Endothelial cell (in vitro differentiated cells): ENCODE results near the gene UBA3. TPM values are rescaled to one million over a fixed set of nuclear protein-coding genes. Genes with fewer than 3 reads are reported as not detected.

Experiments used
- DNase-seq: peaks from one replicate; pipeline ENCODE4 v3.0.0; 2021; ENCODE audit warnings: low spot score
- H3K27ac Mint-ChIP-seq: one replicate; pipeline ENCODE4 v1.8.0; 2021; ENCODE audit warnings: mixed read lengths, inconsistent platforms; ENCODE audit not compliant: unreplicated experiment
- H3K27me3 Mint-ChIP-seq: one replicate; pipeline ENCODE4 v1.8.0; 2021; ENCODE audit warnings: mild to moderate bottlenecking, moderate library complexity, mixed read lengths, inconsistent platforms; ENCODE audit not compliant: unreplicated experiment
- H3K36me3 Mint-ChIP-seq: one replicate; pipeline ENCODE4 v1.8.0; 2021; ENCODE audit warnings: mild to moderate bottlenecking, low read depth, mixed read lengths, inconsistent platforms; ENCODE audit not compliant: unreplicated experiment
- H3K4me1 Mint-ChIP-seq: one replicate; pipeline ENCODE4 v1.8.0; 2021; ENCODE audit warnings: mild to moderate bottlenecking, mixed read lengths, inconsistent platforms; ENCODE audit not compliant: unreplicated experiment
- H3K4me3 Mint-ChIP-seq: one replicate; pipeline ENCODE4 v1.8.0; 2021; ENCODE audit warnings: mild to moderate bottlenecking, mixed read lengths, inconsistent platforms; ENCODE audit not compliant: unreplicated experiment
- H3K9me3 Mint-ChIP-seq: one replicate; pipeline ENCODE4 v1.8.0; 2021; ENCODE audit warnings: mixed read lengths, inconsistent platforms; ENCODE audit not compliant: unreplicated experiment
- total RNA-seq: library from RNA; stranded (reverse); fragmentation: NEBNext Ultra II Directional; extraction: Animal tissue kit (Norgen Biotek cat#: 25700); gene quantifications from one replicate; pipeline ENCODE4 v1.2.1, GENCODE V29; 2021; ENCODE audit not compliant: unreplicated experiment
- TF ChIP-seq, protein P1 (sequence below): fragments of 200-600 bp; sonication (generic); IDR thresholded peaks from one replicate; pipeline ENCODE4 v1.5.0; 2021; ENCODE audit warnings: antibody characterized with exemption; ENCODE audit not compliant: unreplicated experiment

The UBA3 gene
- total RNA-seq, 1 donor from 2014 or later: 58.9 TPM

GRCh38 chr3:69104586-69104985, 24.4 kb upstream of the UBA3 start:
- no peak for DNase-seq
- no peaks in the 10 kb centered on the region for H3K9me3 Mint-ChIP-seq
- H3K36me3 Mint-ChIP-seq: peaks cover 9% of the 10 kb centered on the region
- no peak overlapping the region for H3K4me3 Mint-ChIP-seq
- H3K27ac Mint-ChIP-seq: no peak overlapping the region
- no peaks in the 10 kb centered on the region for H3K27me3 Mint-ChIP-seq
- TF ChIP-seq, protein P1, sequence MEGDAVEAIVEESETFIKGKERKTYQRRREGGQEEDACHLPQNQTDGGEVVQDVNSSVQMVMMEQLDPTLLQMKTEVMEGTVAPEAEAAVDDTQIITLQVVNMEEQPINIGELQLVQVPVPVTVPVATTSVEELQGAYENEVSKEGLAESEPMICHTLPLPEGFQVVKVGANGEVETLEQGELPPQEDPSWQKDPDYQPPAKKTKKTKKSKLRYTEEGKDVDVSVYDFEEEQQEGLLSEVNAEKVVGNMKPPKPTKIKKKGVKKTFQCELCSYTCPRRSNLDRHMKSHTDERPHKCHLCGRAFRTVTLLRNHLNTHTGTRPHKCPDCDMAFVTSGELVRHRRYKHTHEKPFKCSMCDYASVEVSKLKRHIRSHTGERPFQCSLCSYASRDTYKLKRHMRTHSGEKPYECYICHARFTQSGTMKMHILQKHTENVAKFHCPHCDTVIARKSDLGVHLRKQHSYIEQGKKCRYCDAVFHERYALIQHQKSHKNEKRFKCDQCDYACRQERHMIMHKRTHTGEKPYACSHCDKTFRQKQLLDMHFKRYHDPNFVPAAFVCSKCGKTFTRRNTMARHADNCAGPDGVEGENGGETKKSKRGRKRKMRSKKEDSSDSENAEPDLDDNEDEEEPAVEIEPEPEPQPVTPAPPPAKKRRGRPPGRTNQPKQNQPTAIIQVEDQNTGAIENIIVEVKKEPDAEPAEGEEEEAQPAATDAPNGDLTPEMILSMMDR: no peak
- peaks cover 20% of the 10 kb centered on the region for H3K4me1 Mint-ChIP-seq

DNA sequence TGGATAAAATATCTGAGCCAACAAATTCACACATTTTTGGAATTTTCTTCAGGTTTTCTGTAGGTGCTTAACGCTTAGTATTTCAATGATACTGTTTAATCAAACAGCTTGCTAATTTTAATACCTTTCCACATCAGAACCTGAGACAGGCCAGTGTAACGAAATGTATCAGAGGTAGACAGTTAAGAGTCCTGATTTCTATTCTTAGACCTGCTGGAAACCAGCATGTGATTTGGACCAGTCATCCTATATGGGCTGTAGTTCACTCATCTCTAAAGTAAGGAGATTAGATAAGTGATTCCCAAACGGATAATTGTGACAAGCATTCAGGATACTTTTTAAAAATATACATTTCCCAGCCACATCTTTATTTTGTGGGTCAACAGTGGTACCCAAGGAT, 23.0 kb upstream of the UBA3 start:
- TF ChIP-seq, protein P1: no peak
- no peak overlapping the region for H3K27ac Mint-ChIP-seq
- no peaks in the 10 kb centered on the region for H3K27me3 Mint-ChIP-seq
- DNase-seq: no peak
- no peak overlapping the region for H3K4me3 Mint-ChIP-seq
- no peaks in the 10 kb centered on the region for H3K9me3 Mint-ChIP-seq
- H3K36me3 Mint-ChIP-seq: peaks cover 9% of the 10 kb centered on the region
- peaks cover 14% of the 10 kb centered on the region for H3K4me1 Mint-ChIP-seq

DNA sequence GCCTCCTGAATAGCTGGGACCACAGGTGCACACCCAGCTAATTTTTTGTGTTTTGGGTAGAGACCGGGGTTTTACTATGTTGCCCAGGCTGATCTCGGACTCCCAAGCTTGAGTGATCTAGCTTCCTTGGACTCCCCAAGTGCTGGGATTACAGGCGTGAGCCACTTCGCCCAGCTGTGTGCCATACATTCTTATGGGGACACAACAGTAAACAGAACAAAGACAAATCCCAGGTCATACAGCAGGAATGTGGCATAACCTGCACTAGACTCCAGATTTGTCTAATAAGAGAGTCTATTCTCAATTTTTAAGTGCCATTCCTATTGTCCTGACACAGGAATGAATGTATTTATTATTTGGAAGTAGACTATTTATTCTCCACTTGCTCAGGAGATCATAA, 22.2 kb upstream of the UBA3 start:
- Mint-ChIP-seq H3K4me3 (no peak overlapping the region), H3K4me1 (peaks cover 13% of the 10 kb centered on the region), H3K27me3 (peaks cover 3% of the 10 kb centered on the region), H3K27ac (no peak overlapping the region), H3K36me3 (peaks cover 9% of the 10 kb centered on the region), H3K9me3 (no peaks in the 10 kb centered on the region)
- TF ChIP-seq, protein P1: no peak
- no peak for DNase-seq

DNA sequence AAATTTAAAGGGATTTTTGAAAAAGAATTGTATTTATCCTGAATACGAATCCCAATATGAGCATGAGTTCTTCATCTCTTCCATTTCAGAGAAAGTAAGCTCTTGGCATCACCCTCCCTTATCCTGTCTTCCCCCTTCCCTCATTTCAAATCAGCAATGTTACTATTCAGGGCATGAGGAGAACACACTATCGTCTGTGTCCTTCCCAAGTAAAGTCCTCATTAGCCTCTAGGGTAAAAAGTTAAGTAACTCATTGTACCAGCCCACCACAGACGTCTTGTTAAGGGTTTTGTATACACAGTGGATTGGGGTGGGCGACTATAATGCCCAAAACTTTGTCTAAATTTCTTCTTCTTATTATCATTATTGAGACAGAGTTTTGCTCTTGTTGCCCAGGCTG, 19.4 kb upstream of the UBA3 start:
- H3K36me3 Mint-ChIP-seq: peaks cover 9% of the 10 kb centered on the region
- no peak overlapping the region for H3K27ac Mint-ChIP-seq
- DNase-seq: no peak
- no peak overlapping the region for H3K4me3 Mint-ChIP-seq
- TF ChIP-seq, protein P1: no peak
- no peaks in the 10 kb centered on the region for H3K9me3 Mint-ChIP-seq
- peaks cover 3% of the 10 kb centered on the region for H3K27me3 Mint-ChIP-seq
- H3K4me1 Mint-ChIP-seq: peaks cover 20% of the 10 kb centered on the region

- Mint-ChIP-seq H3K9me3 (no peaks in the 10 kb centered on the region), H3K36me3 (peaks cover 4% of the 10 kb centered on the region), H3K4me3 (no peak overlapping the region), H3K27ac (no peak overlapping the region), H3K27me3 (peaks cover 3% of the 10 kb centered on the region), H3K4me1 (peaks cover 26% of the 10 kb centered on the region)
- TF ChIP-seq, protein P1: no peak
- no peak for DNase-seq
These were observed 17.4 kb upstream of the UBA3 start for GRCh38 chr3:69097407-69098086.
